ENCODE measurements around the gene RIPOR3. TPM values are rescaled to one million over a fixed set of nuclear protein-coding genes. Genes with fewer than 3 reads are reported as not detected.
A peak's percentile ranks its signal among the peaks of the same experiment; 100 is the strongest.

RIPOR3 gene
- total RNA-seq, 1 experiment from 2014 or later: 0.46 TPM

GRCh38 chr20:50588034-50588736 lies 103.2 kb downstream of the RIPOR3 start:
- no peak overlapping the region for H3K4me3 Mint-ChIP-seq
- H2BK5ac ChIP-seq (ENCODE audit: insufficient read length, low read length): no peak overlapping the region
- H3K14ac ChIP-seq (ENCODE audit: insufficient read depth, low read length): no peak overlapping the region
- no peak overlapping the region for H2AFZ ChIP-seq (ENCODE audit: low read length)
- H3K56ac ChIP-seq (ENCODE audit: insufficient read length, low read depth, low read length): no peak overlapping the region
- no peak overlapping the region for H3K23ac ChIP-seq (ENCODE audit: insufficient read length, low read depth, low read length)
- H2BK20ac ChIP-seq (ENCODE audit: low read depth, low read length, poor library complexity, severe bottlenecking): no peak overlapping the region
- peak; percentile 100 for TF ChIP-seq CTCF (conservative IDR thresholded peaks at IDR 0.05)
- H4K8ac ChIP-seq (replicated peaks; ENCODE audit: insufficient read length, low read depth, low read length): no peak overlapping the region
- no peak overlapping the region for H3T11ph ChIP-seq (ENCODE audit: low read length)
- no peak overlapping the region for H3K4me2 ChIP-seq (ENCODE audit: insufficient read depth, insufficient read length, low read length)
- peak; percentile 83 for DNase-seq
- no peak overlapping the region for H2BK120ac ChIP-seq (ENCODE audit: low read depth, low read length, poor library complexity, severe bottlenecking)
- H4K20me1 ChIP-seq (ENCODE audit: control insufficient read depth, insufficient read depth, insufficient read length): no peaks in the 10 kb centered on the region
- peaks cover 3 to 24% (median 14%) of the 10 kb centered on the region in 3 experiments; a peak in 6 of 7 replicates for H3K36me3 Mint-ChIP-seq (ENCODE audit: insufficient read depth in 1 of 3, low read depth in 3 of 3)
- no peaks in the 10 kb centered on the region for H3K79me2 ChIP-seq (ENCODE audit: insufficient read depth, low read length)
- no peak overlapping the region for H3K27ac Mint-ChIP-seq
- H3K27me3 Mint-ChIP-seq (ENCODE audit: low read depth): no peaks in the 10 kb centered on the region
- H3K4me1 ChIP-seq (ENCODE audit: insufficient read depth, low read length): no peaks in the 10 kb centered on the region
- H3K4ac ChIP-seq (ENCODE audit: low read depth, low read length): no peak overlapping the region
- no peaks in the 10 kb centered on the region for H3K23me2 ChIP-seq (ENCODE audit: insufficient read length, low read depth, low read length, poor library complexity, severe bottlenecking)
- H3K4me1 Mint-ChIP-seq: no peaks in the 10 kb centered on the region
- H3K9ac ChIP-seq (ENCODE audit: extremely low read depth, insufficient read length, low read length): no peak overlapping the region
- H4K91ac ChIP-seq (ENCODE audit: insufficient read length, low read depth, low read length): no peak overlapping the region
- no peak overlapping the region for H2BK12ac ChIP-seq (ENCODE audit: insufficient read length, low read depth, low read length)
- no CpG with 5 or more reads among the region's 12 CpGs for WGBS (ENCODE audit: extremely low coverage, insufficient read length, low lambda C conversion rate)
- no peak overlapping the region for H3K27ac ChIP-seq (ENCODE audit: insufficient read length, low read depth, low read length)
- no peaks in the 10 kb centered on the region for H3K27me3 ChIP-seq (ENCODE audit: insufficient read depth, low read length)
- H2AK5ac ChIP-seq (ENCODE audit: insufficient read length, low read length): no peak overlapping the region
- H3K9me3 ChIP-seq (ENCODE audit: control insufficient read depth, low read depth, low read length): no peaks in the 10 kb centered on the region
- no peak overlapping the region for H2BK15ac ChIP-seq (ENCODE audit: low read depth, low read length)
- H4K5ac ChIP-seq (ENCODE audit: insufficient read length, low read depth, low read length): no peak overlapping the region
- H3K18ac ChIP-seq (ENCODE audit: insufficient read length, low read depth, low read length): no peak overlapping the region
- H3K79me1 ChIP-seq (ENCODE audit: insufficient read depth, low read depth, low read length, poor library complexity, severe bottlenecking): no peaks in the 10 kb centered on the region
- H3K9me3 Mint-ChIP-seq: peaks cover 0 to 3% of the 10 kb centered on the region in 2 experiments; a peak in 1 of 5 replicates
